ENCODE results near the gene MGAT4B.

The MGAT4B gene

DNA sequence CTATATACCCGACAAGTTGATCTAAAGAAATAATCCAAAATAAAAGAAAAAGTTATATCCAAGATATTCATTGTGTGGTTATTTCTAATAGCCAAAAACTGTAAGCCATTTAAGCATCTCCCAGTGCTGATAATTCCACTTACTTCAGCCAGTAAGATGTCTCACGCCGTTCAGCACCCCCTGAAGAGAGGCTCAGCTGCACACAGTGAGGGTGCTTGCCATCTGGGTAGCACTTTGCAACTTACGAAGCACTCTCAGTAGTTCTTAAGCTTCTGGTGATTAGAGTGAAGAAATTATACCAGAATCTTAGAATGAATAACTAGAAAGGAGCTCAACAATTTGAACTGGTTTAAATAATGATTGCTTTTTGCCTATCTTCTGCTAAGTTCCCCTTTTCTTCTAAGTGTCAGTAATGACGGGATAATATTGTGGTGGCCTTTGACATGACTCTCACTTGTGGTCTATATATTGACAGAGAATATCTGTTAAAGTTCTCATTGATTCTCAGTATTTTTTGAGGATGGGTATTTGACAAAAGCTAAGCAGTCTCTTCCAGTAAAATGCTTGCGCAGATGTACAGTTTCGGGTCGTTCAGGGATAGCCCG lies 39.1 kb downstream of the MGAT4B start:
- peak in 1 of 2 donors; percentile 35 for DNase-seq

DNA sequence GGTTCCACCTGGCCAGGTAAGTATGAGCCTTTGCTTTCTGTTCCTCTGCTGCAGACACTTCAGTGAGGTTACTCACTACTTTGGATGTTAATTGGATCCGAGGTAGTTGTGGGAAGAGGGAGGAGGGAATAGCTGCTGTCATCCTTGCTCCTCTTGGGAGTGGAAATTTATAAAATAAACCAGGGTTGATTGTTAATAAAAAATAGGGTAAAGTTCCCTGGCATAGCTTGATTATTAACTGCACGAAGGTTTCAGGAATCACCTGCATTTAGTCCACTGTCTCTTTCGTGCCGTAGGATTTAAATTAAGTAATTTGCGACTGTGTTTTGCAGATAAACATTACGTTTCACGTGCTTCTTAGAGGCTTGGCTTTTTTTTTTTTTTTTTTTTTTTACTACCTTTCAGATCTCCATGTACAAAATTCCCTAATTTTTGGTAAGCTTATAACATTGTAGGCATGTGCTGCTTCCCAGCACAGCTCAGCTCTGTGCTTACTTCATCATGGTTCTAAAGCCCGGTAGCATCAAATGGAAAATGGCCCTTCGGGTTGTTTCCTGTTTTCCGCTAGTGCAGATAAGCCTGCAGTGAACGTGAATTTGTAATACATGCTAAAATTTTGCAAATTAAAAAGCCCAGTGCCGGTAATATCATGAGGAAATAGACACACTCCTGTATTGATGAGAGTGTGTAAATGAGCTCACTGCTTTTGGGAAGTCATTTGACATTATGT lies 39.8 kb downstream of the MGAT4B start:
- peak in 1 of 2 donors; percentile 30 for DNase-seq

DNA sequence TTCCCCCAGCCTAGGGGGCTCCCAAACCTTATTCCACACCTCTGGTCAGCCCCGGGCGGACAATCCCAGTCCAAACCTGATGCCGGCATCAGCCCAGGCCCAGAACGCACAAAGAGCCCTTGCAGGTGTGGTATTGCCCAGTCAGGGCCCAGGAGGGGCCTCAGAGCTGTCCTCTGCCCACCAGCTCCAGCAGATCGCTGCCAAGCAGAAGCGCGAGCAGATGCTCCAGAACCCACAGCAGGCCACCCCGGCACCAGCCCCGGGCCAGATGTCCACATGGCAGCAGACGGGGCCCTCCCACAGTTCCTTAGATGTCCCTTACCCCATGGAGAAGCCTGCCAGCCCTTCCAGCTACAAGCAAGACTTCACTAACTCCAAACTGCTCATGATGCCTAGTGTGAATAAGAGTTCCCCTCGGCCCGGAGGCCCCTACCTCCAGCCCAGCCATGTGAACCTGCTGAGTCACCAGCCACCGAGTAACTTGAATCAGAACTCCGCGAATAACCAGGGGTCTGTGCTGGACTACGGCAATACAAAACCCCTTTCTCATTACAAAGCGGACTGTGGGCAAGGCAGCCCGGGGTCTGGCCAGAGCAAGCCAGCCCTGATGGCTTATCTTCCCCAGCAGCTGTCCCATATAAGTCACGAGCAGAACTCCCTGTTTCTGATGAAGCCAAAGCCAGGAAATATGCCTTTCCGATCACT lies 40.5 kb downstream of the MGAT4B start:
- peak in 1 of 2 donors; percentile 19 for DNase-seq

DNA sequence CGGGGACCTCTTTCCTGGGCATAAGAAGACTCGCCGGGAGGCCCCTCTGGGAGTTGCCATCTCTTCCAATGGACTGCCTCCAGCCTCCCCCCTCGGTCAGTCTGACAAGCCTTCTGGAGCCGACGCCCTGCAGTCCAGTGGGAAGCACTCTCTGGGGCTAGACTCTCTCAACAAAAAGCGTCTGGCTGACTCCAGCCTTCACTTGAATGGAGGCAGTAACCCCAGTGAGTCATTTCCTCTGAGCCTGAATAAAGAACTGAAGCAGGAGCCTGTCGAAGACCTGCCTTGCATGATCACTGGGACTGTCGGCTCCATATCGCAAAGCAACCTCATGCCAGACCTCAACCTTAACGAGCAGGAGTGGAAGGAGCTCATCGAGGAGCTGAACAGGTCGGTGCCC lies 41.3 kb downstream of the MGAT4B start:
- peak; percentile 54 to 65 for DNase-seq

DNA sequence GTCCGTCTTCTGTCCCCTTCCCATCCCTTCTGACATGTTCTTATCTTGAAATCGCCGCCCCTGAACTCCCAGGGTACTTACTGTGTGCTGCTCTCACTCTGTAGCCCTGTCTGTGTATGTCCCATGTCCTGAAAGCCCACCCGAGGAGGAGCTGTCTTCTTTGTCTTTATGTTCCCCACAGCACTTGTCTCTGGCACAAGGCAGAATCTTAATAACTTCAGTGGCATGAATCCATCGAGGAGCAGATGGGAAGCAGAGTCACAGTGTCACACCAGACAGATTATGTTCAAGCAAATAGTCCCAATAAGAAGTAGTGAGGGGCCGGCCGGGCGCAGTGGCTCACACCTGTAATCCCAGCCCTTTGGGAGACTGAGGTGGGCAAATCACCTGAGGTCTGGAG lies 42.6 kb downstream of the MGAT4B start:
- no peak for DNase-seq

DNA sequence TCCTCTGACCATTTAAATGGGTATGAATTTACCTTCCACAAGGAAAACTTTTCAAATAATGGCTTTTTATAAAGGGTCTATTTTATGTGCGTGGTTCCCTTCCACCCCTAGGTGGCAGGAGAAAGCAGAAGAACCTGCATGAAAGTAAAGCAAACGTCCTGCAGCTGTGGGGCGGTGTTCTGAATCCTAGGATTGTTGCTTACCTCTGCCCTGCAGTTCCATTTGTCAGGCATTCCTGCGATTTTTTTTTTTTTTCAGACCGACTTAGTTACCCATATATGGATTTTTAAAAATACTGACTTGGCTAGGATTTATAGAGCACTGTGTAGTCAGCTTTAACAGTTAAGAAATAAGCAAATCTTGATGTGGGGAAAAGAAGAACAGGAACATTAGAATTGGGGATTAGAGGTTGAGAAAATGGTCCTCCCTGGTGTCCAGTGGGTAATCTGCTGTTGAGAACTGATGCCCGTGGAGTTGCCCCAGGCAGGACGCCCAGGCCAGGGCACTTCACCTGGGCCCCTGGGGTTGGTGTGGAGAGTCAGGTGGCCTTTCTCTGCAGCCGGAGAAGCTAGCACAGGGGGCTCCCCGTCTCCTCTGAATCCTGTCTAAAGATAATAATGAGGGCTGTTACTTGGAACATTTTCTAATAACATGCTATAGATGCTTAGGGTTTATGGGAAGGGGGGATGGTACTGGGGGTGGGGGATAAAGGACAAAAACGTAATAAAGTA lies 43.3 kb downstream of the MGAT4B start:
- peak; percentile 29 to 52 for DNase-seq

DNA sequence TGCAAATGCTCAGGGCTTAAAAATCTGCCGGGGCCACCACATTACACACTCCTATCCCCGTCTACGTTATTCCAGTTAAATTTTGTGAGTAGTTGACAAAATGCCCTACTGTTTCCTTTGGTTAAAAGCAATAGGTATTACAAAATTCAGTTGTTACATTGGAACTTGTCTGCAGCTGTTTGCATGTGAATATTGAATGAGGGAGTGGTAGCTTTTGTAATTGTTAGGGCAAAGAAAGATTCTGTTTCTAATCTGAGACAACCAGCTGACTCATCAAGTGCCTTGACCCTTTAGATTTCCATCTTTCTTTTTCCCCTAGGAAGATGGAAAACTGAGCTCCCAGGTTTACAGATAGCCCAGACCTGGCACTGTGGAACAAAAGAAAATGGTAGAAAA lies 43.9 kb downstream of the MGAT4B start:
- DNase-seq: no peak

DNA sequence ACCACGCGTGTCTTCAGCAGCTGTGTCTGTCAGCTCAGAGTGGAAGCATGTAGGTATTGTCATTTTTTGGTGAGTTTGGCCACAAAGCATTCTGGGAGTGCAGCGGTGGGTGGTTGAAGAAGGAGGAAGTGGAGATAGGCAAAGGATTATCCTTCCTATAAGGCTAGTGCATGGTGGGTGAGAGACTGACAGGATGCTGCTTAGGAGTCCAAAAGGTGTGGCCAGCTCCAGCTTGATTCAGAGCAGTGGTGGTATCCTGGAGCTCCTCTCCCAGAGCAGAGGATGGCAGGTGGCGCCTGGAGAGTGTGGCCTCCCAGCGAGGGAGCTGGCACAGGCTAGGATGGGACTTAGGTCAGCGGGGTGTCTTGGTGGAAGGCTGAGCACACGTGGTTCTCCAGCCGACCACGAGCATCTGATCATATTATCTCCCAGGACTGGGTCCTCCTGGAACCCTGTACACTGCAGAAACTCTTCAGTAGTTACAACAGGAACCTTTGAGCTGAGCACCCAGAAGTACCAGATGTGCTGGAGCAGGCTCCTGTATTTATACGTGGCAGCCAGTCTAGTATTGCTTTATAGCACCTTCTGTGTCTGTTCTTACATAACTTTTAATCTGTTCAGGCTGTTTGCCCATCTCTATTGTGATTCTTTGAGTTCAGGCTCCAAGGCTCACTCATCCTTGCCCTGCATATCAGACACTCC lies 44.4 kb downstream of the MGAT4B start:
- DNase-seq: peak; percentile 34 to 52

DNA sequence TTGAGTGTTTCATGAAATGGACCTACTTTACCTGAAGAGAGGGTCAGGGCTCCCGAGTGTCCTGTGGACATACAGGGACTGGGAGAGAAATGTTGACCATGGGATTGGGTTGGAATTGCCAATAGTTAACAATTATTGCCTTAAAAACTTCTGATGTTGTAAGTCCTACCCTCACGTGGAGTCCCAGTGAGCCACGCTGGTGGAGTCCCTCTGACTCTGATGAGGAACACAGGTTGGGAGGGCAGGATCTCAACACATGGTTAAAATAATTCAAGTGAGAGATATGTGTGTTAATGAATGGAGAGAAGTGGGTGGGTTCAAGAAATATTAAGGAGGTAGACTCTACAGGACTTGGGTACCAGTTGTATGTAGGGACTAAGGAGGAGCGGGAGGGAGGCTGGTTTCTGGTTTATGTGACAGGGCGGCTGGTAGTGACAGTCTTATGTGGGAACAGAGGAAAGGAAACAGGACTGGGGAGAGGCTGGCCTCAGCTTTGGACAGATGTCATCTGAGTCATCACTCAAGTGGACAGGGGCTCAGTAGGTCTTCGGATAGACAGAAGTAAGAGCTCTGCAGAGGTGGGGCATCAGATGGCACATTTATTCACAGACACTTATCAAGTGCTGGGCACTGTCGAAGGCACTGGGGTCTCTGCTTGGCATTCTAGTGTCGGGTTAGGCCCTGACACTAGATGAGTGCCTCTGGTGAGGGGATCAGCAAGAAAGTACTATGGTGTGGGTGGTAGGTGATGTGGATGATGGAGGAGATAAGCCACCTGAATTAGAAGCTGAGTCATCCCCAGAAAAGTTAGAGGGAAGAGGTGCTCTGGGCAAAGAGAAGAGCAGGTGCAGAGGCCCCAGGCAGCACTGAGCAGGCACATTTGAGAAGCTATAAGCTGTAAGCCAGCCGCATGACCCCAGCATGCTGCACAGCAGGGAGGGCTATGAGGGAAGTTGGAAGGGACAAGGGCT lies 46.8 kb downstream of the MGAT4B start:
- DNase-seq: peak; percentile 36 to 52

DNA sequence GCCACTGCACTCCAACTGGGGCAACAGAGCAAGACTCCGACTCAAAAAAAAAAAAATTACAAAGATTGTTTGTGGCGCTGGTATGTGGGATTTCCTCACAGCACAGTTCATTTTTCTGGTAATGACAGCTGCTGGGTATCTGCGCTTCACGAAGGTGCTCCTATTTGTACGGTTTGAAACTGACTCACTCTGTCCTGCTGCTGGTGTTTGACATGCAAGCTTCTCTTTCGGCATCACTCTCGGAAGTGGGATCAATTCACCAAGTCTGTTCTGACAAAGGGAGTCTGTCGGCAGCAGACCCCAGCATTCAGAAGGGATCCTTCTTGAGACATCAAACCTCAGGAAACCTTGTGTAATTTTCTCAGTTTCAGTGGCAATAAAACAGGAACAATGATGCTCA lies 47.7 kb downstream of the MGAT4B start:
- DNase-seq: peak; percentile 66

DNA sequence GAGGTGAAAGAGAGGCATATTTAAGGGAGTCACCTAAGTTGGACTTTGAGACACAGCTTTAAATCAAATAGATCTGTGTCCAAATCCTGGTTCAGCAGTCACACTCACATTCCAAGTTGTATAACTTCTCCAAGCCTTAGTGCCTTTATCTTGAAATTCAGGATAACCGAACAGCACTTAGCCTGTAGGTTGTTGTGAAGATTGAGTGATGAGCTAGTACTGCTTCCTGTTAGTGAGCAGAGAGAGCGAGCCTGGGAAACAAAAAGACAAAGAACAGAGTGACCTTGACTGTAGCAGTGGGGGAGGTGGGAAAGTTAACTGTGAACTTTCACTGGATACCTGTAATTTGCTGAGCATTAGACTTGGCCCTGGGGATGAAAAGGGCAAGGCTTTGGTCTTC lies 51.6 kb downstream of the MGAT4B start:
- no peak for DNase-seq

DNA sequence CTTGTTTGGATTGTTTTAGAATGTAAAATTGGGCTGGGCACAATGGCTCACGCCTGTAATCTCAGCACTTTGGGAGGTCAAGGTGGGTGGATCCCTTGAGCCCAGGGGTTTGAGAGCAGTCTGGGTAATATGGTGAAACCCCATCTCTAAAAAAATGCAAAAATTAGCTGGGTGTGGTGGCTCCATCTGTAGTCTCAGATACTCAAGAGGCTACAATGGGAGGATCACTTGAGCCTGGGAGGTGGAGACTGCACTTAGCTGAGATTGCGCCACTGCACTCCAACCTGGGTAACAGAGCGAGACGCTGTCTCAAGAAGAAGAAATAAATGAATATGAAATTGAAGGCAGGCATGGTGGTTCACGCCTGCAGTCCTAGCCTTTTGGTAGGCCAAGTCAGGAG lies 52.7 kb downstream of the MGAT4B start:
- no peak for DNase-seq

DNA sequence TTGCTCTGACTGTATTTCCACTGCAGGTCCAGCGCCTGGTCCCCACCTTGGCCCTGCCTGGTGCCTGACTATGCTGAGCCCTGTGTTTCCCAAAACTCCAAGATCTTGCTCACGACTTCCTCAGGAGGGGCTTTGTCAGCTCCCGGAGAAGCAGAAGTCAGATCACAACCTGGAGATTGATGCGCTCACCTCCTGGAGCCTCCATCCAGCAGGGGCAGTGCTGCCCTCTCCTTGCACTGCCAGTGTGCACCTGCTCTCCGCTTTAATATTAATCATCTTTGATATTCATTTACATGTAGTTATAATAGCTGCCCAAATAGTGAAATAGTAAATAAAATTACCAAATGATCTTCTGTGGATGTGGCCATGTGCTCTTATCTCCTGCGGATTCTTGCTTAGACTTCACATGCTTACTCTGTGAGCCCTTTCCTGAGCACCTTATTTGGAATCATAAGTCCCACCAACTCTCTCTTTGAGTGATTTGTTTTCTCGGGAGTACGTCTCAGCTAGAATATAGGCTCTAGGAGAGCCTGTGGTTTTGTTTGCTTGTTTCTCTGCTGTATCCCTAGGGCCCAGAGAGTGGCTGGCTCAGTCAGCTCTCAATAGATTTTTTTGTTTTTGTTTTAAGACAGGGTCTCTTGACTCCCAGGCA lies 56.7 kb downstream of the MGAT4B start:
- no peak for DNase-seq

DNA sequence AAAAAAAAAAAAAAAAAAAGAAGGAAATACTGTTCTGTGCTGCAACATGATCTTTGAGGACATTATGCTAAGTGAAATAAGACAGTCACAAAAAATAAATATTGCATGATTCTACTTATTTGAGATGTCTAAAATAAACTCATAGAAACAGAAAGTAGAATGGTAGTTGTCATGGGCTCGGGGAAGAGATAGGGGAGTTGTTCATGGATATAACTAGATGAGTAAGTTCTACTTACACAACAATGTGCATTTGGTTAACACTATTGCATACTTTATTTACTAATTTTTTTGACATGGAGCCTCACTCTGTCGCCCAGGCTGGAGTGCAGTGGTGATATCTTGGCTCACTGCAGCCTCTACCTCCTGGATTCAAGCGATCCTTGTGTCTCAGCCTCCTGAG lies 58.9 kb downstream of the MGAT4B start:
- DNase-seq: peak; percentile 74 to 84
